GM19455 (cell line): ENCODE results near the gene RNF157.
A peak's percentile ranks its signal among the peaks of the same experiment; 100 is the strongest.
"Not testable (repeated sequence)": the region's sequence is repeated elsewhere in the genome, so short reads cannot be mapped to it uniquely, and the experiment has no call there.

ENCODE experiments used
- ATAC-seq: cut with Tn5 transposase; IDR thresholded peaks from one replicate; pipeline ENCODE4 v1.9.1; 2021; ENCODE audit not compliant: unreplicated experiment

The RNF157 gene

GRCh38 chr17:76195281-76196096 is 44.8 kb downstream of the RNF157 start:
- ATAC-seq, result no peak

- ATAC-seq, result no peak
These were observed 46.7 kb downstream of the RNF157 start for GRCh38 chr17:76193591-76193990.

DNA sequence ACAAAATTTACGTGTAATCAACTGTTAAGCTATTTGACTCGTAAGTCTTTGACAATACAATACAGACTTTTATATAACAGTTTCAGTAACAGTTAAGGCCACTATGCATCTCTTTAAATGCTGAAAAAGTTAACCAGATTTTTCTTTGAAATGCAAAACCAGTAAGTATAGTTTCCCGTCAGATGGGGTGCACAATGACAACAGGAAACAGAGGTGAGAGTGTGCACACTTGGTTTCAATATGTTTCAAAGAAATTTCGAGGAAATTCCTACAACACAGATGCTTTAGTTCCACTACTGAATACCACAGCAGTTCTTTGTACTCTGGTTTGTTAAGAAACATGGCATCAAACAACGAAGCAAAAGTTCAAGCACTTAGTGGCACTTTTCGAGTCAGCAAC is 48.4 kb downstream of the RNF157 start:
- peak; percentile 52 for ATAC-seq

DNA sequence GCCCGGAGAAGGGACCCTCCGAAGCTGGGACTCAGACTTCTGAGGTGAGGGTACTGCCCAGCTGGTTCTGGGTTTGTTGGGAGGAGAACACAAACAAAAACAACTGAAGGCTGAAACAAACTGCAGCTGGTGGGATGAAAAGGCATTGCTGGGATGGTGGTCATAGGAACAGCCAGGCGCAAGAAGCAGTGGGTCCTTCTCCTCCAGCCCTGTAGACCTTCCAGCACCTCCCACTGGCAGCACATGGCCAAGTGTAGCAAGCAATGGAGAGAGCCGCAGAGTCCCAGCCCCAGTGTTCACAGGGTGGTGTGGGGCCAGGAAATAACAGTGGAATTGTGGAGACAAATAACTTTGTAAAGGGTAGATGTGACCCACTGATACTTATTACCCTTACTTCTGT is 50.6 kb downstream of the RNF157 start:
- no peak for ATAC-seq

GRCh38 chr17:76189247-76189646 is 51.0 kb downstream of the RNF157 start:
- ATAC-seq, result no peak

DNA sequence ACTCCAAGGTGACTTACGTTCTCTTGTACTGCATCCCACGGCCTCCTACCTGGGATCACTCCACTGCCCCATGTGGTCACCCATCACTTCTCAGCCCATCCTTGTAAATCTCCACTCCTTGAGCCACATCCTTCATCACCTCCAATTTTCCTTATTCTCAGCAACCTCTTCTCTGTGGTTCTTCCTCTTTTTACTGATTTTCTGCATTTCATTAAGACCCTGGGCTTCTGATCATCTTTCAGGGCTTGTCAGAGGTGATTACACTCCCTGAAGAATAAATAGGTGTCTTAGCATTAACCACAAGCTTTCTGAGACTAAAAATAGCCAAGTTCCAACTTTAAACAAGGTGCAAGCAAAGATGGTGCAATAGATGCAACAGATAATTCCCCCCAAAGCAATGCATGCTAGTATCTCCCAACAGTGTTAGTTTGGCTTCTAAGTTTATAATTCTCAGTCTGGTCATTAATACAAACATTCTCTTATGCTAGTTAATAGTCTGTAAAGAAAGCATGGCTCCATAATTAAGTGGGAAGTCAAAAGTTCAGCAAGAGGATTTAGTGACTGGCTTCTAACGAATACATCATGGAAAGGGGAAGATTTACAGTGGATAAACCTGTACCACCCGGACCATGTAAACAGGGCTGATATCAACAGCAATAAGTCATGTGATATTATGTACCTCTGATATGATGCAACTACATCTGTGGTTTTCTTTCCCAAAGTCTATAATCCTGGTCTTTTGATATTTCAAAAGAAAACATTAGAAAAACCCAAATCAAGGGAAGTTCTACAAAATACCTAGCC is 51.9 kb downstream of the RNF157 start:
- no peak for ATAC-seq

DNA sequence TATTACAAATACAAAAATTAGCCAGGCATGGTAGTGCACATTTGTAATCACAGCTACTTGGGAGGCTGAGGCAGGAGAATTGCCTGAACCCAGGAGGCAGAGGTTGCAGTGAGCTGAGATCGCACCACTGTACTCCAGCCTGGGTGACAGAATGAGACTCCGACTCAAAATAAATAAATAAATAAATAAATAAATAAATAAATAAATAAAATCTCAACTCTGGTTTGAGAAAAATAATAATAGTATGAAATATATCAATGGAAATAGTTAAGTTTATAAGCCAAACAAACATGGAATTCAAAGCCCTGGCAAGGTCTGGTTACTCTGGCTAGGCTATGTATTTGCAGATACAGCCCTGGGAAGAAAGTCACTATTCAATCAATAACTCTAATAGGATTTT is 53.5 kb downstream of the RNF157 start:
- not testable (repeated sequence) for ATAC-seq

GRCh38 chr17:76184290-76184689 is 56.0 kb downstream of the RNF157 start:
- no peak for ATAC-seq

- no peak for ATAC-seq
These were observed 58.1 kb downstream of the RNF157 start for GRCh38 chr17:76182016-76182764.

GRCh38 chr17:76179496-76180467 is 60.5 kb downstream of the RNF157 start:
- no peak for ATAC-seq

DNA sequence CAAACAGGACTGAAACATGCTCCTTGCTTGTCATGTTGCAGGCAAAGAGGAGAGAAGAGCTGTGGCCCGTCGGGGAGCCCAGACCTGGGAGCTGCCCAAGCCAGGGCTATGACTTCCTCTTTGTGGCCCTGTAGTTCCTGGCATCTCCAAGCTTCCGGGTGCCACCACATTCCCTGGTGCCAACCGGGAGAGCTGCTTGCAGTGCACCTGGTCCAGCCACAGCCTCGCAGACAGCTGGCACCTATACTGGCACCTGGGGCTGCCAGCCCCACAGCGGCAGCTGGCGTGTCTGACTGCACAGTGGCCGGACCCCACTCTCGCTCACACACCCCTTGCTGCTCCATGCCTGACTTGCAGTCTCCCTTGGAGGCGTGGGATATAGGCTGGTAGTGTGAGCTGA is 62.2 kb downstream of the RNF157 start:
- ATAC-seq, result no peak

- no peak for ATAC-seq
These were observed 63.4 kb downstream of the RNF157 start for GRCh38 chr17:76176701-76177574.

DNA sequence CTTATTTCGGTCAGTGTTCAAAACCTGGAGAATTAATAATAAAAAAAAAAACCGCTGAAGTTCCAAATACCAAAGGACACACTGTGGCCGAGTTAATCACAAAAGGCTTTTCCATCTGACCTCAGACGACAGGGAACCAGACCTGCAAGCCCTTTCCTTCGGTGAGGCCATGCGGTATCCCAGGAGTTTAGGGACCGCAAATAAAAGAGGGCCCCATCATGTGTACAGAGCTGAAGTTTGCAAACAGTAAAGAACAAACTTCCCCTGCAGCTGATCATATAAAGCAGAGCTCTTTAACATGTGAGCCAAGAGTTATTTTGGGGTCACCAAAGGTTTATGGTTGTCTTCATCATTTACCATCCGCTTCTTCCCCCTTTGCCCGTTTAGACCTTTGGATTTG is 66.3 kb downstream of the RNF157 start:
- ATAC-seq, result no peak

GRCh38 chr17:76173474-76173873 is 66.8 kb downstream of the RNF157 start:
- no peak for ATAC-seq

DNA sequence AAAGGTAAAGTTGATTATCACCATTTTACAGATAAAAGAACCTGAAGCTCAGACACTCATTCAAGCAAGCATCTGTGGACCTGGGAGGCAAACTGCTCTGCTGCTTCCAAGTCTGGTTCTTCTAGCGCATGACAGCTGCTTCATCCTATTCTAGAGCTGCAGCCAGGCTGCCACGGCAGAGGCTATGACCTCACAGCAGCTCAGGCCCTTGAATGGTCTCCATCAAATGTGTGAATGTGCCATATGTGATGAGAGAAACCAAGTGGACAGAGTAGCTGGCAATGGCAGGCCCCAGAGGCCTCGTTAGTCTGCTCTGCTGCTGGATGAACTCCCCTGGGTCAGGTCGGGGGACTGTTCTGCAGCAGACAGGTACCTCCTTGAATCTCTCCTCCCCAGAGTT is 68.6 kb downstream of the RNF157 start:
- no peak for ATAC-seq

GRCh38 chr17:76170114-76170513 is 70.2 kb downstream of the RNF157 start:
- ATAC-seq, result no peak

DNA sequence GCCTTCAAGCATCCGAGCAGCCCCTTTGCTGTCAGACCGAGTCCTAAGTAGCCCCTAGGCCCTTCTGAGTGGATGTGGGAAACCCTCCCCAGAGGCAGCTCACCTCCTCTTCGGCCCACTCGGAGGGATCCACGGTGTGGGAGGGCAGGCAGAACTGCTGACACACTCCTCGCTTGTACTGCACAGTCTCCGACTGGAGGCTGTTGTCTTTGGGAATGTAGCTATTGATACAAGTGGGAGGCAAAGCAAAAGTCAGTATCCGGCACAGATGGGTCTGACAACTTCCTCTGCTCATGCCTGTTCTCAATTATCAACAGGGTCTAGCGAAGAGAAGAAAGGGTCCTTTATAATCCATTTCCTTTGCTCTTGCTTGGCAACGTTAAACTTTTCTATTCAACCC is 73.4 kb downstream of the RNF157 start:
- ATAC-seq, result no peak

GRCh38 chr17:76166168-76166567 is 74.1 kb downstream of the RNF157 start:
- ATAC-seq, result no peak

DNA sequence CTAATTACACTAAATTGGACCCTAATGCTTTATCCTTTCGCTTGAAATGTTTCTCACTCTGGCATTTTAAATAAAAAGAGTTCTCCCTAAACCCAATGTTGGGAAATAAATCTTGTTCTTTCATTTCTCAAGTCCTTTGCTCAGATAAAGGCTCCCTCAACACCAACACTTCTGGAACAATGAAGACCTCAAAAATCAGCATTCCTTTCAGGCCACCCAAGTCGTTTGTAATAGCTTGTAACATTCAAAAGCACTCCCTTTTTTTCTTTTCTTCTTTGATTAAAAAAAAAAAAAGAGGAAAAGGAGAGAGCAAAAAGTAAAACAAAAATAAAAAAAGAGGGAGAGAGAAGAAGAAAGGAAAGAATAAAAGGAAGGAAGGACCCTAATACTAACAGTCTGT is 76.0 kb downstream of the RNF157 start:
- ATAC-seq, result no peak
